Esophagus squamous epithelium (tissue), 4 donors: ENCODE data around the gene PHF21B.
"Not testable (repeated sequence)": the region's sequence is repeated elsewhere in the genome, so short reads cannot be mapped to it uniquely, and the experiment has no call there.

ENCODE experiments used
- POLR2A ChIP-seq, 4 donors: fragments of 450-650 bp; IDR thresholded peaks; one replicate each; pipeline ENCODE4 v1.6.1; 2017; ENCODE audit warnings: antibody characterized with exemption in 4 of 4, mild to moderate bottlenecking in 4 of 4, moderate library complexity in 3 of 4
- TF ChIP-seq, protein P1 (sequence below), 6 experiments: fragments of 450-650 bp in 4 of 6; fragments of 200-600 bp in 2 of 6; sonication (generic) in 2 of 6; IDR thresholded peaks; one replicate each; pipeline ENCODE4 v1.5.1; 2016 to 2019; ENCODE audit warnings: antibody characterized with exemption in 6 of 6, mild to moderate bottlenecking in 4 of 6, moderate library complexity in 4 of 6

DNA sequence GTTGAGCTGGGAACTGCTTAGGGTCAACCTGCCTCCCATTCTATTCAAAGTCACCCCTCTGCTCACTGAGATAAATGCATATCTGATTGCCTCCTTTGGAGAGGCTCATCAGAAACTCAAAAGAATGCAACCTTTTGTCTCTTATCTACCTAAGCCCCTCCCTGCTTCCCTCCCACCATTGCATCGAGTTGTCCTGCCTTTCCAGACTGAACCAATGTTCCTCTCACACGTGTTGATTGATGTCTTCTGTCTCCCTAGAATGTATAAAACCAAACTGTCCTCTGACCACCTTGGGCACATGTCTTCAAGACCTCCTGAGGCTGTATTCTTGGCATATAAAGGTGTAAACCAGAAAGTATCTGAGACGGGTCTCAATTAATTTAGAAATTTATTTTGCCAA, 42.9 kb upstream of the PHF21B start:
- TF ChIP-seq, protein P1, sequence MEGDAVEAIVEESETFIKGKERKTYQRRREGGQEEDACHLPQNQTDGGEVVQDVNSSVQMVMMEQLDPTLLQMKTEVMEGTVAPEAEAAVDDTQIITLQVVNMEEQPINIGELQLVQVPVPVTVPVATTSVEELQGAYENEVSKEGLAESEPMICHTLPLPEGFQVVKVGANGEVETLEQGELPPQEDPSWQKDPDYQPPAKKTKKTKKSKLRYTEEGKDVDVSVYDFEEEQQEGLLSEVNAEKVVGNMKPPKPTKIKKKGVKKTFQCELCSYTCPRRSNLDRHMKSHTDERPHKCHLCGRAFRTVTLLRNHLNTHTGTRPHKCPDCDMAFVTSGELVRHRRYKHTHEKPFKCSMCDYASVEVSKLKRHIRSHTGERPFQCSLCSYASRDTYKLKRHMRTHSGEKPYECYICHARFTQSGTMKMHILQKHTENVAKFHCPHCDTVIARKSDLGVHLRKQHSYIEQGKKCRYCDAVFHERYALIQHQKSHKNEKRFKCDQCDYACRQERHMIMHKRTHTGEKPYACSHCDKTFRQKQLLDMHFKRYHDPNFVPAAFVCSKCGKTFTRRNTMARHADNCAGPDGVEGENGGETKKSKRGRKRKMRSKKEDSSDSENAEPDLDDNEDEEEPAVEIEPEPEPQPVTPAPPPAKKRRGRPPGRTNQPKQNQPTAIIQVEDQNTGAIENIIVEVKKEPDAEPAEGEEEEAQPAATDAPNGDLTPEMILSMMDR (IDR thresholded peaks at IDR 0.05), result not testable (repeated sequence)
- TF ChIP-seq POLR2A (IDR thresholded peaks at IDR 0.05), result not testable (repeated sequence)
